Stimulated activated CD8-positive, alpha-beta memory T cell treated with anti-CD3 and anti-CD28 coated beads, Interleukin-15, amount 100 ng/mL, for 4 hours (primary cell): ENCODE data around the gene STX17.
"Not testable (repeated sequence)": the region's sequence is repeated elsewhere in the genome, so short reads cannot be mapped to it uniquely, and the experiment has no call there.

Experiments
- DNase-seq, 2 donors: peaks; one replicate each; pipeline ENCODE4 v3.0.0-alpha.2; 2020; ENCODE audit warnings: low read depth in 2 of 2

Gene STX17

DNA sequence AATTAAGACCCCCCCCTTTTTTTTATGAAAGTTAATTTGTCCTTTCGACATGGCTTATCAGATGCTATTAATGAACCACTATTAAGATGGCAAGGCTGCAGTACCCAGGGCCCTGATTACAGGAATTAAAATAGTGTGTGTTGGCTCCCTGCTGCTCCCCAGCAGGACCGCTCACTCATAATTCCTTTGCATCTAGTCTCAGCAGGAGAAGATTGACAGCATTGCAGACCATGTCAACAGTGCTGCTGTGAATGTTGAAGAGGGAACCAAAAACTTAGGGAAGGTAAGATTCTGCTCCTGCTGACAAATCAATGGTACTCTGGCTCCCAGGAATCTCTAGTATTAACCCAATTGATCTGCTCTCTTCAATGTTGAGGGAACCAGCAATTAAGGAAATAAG, 61.0 kb downstream of the STX17 start:
- no peak for DNase-seq

DNA sequence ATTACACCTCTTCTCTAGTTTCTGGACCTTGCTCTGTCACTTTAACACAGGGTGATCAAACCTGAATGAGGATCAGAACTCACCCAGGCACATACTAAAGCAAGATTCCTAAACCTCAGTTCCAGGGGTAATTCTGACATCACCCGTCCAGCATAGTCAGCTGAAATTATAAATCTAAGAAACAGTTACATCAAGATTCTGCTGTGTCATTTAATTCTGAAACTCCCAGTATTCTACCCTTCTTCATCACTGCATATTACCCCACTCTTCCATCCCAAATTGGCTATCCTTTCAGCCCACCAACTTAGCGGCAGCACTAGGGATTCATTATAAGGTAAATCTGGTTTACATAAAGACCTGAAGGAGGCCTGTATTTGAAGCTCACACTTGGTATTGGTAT, 64.0 kb downstream of the STX17 start:
- no peak for DNase-seq

DNA sequence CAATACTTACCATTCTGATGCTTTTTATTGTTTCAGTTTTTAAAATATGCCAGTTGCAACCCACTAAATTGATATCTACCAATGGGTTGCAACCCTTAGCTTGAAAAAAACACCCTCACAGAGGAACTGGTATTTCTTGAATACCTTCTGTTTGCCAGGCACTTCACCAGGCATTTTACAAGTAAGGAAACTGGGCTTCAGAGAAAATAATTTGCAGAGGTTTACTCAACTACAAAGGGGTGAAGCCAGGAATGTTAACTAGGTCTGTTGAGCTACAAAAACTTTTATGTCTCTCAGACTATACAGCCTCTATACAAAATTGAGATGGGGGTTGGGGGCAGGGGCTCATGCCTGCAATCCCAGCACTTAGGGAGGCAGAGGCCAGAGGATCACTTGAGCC, 65.0 kb downstream of the STX17 start:
- no peak for DNase-seq

DNA sequence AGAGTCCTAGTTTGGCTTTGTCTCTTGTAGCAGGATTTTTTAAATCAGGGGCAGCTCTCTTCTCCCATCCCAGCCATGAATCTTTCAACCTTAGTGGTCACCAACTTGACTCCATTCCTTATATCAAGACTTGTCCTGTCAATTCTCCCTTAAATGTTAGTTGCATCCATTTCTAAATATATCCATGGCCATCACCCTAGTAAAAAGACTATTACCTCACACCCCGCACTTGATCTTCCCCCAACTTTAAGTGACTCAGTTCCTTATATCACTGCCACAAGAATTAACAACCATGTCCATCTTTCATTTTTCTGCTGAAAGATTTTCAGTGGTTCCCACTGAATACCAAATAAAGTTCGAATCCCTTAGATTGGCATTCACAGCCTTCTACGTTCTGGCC, 67.0 kb downstream of the STX17 start:
- DNase-seq: no peak

DNA sequence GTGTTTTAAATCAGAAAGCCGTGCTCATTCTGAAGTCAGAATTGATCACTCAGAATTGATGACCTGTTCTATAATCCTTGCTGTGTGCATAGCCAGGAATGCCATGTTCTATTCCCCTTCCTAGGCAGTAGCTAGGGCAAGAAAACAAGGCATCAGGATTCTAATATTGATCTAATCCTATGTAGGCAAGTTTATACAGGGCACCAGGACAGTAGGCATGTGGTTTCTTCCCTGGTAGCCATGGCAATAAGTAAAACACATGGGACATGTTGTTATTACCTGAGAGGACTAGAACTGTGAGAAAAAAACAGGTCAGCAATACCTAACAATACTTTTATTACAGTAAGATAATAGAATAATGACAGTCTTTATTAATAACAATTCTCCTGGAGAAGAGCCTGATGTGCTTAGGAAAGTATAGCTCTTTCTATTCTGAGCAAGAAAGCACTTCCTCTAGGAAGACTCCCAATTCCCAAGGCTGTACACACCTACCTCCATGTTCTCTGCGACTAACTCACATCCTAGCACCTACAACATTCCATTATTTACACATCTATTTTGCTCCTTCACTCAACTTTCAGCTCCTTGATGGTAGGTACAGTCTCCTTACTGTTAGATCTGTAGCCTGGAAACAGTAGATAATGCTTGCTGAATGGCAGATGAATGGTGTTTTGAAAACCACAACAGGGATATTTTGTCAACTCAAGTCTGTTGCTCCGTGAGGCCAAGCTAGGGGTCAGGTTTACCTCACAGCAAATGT, 70.8 kb downstream of the STX17 start:
- DNase-seq: no peak

DNA sequence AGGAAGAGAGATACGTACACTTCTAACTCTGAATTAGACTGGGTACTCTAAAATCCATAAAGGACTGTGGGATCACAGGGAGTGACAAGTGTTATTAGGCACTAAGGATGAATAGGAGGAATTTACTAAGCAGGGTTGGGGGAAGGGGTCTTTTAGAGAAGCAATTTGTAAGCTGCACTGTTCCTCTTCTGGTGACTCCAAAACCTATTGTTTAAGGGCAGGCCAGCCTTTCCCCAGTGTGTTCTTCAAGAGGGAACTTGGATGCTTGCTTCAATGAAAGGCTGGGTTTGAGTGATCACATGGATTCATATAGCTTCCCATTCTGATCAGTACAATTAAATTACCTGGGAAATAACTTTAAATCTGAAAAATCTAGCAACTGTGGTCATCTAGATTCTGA, 71.8 kb downstream of the STX17 start:
- no peak for DNase-seq

DNA sequence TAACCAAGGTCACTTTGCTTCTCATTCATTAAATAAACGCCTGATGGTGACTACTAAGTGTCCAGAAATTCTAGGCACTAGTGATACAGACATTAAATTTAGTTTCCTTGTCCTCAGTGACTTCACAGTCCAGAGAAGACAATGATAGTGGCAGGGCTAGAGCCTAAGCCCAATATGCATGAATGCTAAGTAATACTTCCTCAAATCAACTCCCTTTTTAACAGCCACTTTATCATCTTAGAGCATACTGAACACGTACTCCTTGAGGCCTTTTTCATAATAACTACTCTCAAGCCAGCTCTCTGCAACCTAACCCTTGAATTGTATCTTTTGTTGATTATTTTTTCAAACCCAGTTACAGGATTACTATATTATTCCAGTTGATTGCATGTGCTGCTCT, 74.1 kb downstream of the STX17 start:
- no peak for DNase-seq

DNA sequence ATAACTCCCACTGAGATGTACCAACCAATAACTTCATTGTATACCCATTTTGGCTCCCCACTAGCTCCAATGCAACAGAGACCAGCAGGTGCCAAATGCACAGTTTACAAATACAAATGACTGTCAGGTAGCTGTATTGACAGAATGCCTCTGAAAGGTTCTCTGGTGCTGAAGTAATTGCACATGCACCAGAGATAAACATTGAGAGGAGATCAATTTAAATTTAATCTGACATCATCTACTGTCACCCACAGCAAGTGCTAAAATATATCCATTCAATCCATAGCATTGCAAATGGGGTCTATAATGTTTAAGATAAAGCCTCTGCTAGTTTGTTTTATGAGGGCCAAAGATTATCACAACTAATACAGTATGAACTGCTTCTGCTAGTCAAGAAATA, 80.2 kb downstream of the STX17 start:
- DNase-seq: no peak

DNA sequence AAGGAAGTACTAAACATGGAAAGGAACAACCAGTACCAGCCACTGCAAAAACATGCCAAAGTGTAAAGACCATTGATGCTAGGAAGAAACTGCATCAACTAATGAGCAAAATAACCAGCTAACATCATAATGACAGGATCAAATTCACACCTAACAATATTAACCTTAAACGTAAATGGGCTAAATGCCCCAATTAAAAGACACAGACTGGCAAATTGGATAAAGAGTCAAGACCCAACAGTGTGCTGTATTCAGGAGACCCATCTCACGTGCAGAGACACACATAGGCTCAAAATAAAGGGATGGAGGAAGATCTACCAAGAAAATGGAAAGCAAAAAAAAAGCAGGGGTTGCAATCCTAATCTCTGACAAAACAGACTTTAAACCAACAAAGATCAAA, 84.1 kb downstream of the STX17 start:
- not testable (repeated sequence) for DNase-seq

DNA sequence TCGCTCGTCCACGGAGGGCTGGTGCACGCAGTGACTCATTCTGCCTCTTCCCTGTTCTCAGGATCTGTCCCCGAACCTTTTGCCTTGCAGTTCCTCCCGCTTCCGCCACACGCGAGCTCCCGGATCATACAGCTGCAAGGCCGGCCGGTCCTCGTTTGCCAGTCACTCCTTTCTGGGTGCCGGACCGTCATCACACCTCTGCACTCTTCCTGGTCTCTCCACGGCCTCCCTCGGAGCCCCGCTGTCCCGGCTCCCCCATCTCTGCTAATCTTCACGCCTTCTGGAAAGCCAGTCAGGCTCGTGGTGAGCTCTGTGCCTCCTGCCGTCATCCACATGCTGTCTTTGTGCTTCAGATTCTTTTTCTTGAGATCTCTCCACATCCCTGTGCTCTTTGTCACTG, 91.8 kb downstream of the STX17 start:
- no peak for DNase-seq

DNA sequence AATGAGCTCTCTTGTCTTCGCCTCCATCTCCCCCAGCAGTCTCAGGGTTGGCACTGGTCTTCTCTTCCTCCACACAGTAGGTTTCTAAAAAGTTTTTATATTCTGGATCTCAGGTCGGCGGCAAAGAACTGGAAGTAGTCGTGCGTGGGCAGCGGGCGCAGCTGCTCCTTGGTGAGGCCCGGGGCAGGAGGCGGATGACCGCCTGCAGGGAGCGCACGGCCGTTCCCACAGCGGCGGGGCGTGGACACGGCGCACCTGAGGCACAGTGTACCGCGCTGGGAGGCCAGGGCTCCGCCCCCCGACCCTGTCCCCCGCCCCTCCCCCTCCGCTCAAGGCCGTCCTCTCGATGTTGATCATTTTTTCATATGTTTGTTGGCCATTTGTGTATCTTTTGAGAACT, 92.4 kb downstream of the STX17 start:
- DNase-seq: no peak

DNA sequence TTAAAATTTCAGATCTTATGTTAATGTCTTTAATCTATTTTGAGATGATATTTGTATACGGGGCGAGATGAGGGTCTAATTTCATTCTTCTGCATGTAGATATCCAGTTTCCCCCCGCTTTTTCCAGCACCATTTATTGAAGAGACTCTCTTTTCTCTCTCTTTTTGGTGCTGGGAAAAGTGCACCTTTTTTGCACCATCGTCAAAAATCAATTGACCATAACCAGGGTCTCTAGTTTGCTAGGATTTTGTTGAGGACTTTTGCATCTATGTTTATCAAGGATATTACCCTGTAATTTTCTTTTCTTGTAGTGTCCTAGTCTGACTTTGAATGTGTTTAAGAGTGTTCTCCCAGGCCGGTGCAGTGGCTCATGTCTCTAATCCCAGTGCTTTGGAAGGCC, 93.3 kb downstream of the STX17 start:
- no peak for DNase-seq

DNA sequence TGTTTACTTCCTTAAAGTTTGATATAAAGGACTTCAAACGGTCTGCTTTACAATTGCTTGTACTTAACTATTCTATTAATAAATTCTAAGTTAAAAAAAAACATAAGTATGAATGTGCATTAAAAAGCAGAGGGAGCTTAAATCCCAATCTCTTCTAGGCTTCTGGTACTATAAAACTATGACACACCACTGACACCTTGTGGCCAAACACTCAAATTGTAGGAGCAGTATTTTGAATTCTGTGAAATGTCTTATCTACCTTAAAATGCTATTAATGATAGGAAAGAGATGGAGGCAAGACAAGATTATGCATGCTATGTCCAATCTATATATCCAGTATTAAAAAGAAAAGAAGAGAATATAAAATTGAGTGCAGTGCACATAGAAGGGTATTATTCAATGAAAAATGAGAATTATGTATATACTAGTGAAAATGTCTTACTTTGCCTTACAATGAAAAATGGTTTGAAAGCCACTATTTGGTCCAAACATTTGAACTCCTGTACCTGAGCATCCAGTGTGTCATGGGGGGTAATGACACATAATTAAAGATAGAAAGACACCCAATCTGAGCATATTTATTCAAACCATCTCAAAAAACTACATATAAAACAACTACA, 104.7 kb downstream of the STX17 start:
- DNase-seq: no peak

DNA sequence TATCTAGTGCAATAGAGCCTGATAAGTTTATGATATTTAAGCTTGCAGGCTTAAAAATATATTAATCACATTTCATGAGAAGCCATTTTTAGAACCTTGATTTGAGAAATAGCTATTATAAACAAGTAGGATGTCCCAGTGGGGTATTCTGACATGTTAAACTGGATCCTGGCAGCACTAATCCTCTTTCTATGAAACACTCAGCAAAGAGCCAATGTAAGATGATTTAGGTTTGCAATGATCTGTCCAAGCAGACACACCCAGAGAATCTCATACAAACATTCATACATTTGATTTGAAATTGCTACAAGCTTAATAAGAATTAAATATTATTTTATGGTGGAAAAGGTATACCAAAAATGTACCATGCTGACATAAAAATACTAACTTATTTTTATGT, 105.8 kb downstream of the STX17 start:
- DNase-seq: no peak

DNA sequence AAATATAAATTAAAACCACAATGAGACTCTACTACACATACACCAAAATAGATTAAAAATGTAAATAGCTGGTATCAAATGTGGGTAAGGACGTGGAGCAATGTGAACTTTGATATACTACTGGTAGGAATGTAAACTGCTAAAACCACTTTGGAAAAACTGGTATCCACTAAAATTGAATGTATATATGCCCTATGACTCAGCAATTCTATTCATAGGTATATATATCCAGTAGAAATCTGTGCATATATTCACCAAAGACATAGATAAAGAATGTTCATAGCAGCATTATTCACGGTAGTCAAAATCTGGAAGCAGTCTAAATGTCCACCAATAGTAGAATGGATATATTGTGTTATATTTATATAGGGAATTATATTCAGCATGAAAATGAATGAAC, 107.1 kb downstream of the STX17 start:
- no peak for DNase-seq

DNA sequence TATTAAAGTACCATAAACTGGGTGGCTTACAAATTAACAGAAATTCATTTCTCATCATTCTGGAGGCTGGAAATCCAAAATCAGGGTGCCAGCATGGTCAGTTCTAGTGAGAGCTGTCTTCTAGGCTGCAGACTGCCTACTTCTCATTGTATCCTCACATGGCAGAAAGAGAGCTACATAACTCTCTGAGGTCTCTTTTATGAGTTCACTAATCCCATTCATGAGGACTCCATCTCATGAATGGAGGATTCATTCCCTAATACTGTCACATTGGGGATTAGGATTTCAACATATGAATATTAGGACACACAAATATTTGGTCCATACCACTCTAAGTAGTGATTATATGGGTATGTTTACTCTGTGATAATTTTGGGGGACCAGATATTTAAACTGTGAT, 108.4 kb downstream of the STX17 start:
- DNase-seq: no peak

DNA sequence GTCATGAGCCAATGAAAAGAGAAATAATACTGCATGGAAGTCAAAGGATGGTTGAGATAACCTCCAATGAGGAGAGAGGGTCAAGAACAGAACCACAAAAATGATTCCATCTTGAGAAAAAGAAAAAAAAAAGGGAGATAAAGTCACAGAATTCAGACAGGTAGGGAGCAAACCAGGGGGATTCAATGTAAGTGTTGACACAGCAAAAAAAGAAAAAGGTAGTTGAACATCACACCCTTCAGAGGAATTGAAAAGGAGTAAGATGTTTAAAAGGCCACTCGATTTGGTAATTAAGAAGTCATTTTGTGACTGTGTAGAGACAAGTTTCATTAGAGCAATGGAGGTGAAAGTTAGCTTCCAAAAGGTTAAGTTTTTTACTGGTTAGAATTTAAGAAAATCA, 113.1 kb downstream of the STX17 start:
- no peak for DNase-seq
